Measurements from ENCODE around the gene SSBP4. TPM values are rescaled to one million over a fixed set of nuclear protein-coding genes. Genes with fewer than 3 reads are reported as not detected.

SSBP4 gene
- total and polyA plus RNA-seq, 4 donors, result 31.7 to 95.3 (median 72.4) TPM

DNA sequence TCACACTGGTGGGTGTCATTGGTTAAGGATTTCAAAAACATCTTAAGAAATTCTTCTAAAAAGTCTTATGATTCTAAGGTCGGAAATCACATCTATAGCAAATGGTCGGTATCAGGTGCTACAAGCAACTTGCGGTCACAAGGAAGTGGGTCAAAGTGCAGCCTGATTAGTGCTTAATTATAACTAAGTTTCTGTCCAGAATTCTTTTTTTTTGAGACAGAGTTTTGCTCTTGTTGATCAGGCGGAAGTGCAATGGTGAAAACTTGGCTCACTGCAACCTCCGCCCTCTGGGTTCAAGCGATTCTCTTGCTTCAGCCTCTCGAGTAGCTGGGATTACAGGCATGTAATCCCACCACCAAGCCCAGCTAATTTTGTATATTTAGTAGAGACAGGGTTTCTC is 34.4 kb upstream of the SSBP4 start:
- peaks cover 0 to 10% (median 0%) of the 10 kb centered on the region in 4 donors for H3K36me3 ChIP-seq (ENCODE audit: control insufficient read depth in 4 of 4, insufficient read depth in 4 of 4, low read length in 4 of 4)
- ATAC-seq (ENCODE audit: insufficient read depth, low FRiP score) (no peak), DNase-seq (no peak)
- H3K27ac ChIP-seq (ENCODE audit: low read depth in 1 of 2, low read length in 1 of 2), result no peak overlapping the region
- peaks cover 0 to 13% (median 4%) of the 10 kb centered on the region in 5 donors for H3K4me1 ChIP-seq (ENCODE audit: control insufficient read depth in 5 of 5, insufficient read depth in 5 of 5, low read length in 5 of 5)
- TF ChIP-seq, protein P1, sequence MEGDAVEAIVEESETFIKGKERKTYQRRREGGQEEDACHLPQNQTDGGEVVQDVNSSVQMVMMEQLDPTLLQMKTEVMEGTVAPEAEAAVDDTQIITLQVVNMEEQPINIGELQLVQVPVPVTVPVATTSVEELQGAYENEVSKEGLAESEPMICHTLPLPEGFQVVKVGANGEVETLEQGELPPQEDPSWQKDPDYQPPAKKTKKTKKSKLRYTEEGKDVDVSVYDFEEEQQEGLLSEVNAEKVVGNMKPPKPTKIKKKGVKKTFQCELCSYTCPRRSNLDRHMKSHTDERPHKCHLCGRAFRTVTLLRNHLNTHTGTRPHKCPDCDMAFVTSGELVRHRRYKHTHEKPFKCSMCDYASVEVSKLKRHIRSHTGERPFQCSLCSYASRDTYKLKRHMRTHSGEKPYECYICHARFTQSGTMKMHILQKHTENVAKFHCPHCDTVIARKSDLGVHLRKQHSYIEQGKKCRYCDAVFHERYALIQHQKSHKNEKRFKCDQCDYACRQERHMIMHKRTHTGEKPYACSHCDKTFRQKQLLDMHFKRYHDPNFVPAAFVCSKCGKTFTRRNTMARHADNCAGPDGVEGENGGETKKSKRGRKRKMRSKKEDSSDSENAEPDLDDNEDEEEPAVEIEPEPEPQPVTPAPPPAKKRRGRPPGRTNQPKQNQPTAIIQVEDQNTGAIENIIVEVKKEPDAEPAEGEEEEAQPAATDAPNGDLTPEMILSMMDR (IDR thresholded peaks at IDR 0.05; ENCODE audit: control extremely low read depth, extremely low read depth), result no peak
- no peak overlapping the region for H3K9ac ChIP-seq (ENCODE audit: insufficient read depth in 1 of 2, low read length in 2 of 2)
- H3K27me3 ChIP-seq (ENCODE audit: control insufficient read depth in 3 of 3, insufficient read depth in 3 of 3, low read length in 2 of 3), result peaks cover 0 to 11% (median 3%) of the 10 kb centered on the region in 3 donors
- WGBS, 2 donors, result 76 to 82% methylated on average over 7 of the region's 7 CpGs
- no peak overlapping the region for H3K4me3 ChIP-seq
- H3K9me3 ChIP-seq (ENCODE audit: control insufficient read depth in 4 of 4, insufficient read depth in 3 of 4, low read length in 3 of 4), result peaks cover 0 to 6% (median 0%) of the 10 kb centered on the region in 4 donors

DNA sequence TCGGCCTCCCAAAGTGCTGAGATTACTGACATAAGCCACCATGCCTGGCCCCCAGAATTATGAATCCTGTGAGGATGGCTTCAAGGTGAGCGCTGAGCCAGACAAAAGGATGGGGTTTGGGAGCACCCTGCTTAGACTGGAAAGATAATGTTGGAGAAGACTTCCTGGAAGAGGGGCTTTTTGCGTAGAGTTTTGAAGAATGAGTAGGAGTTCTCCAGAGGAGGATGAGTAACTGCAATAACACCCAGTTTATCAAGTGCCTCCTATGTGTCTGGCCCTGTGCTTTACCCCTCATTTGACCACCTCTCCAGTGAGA is 33.9 kb upstream of the SSBP4 start:
- TF ChIP-seq, protein P1 (IDR thresholded peaks at IDR 0.05; ENCODE audit: control extremely low read depth, extremely low read depth), result no peak
- Histone ChIP-seq H3K4me3 (no peak overlapping the region), H3K27me3 (ENCODE audit: control insufficient read depth in 3 of 3, insufficient read depth in 3 of 3, low read length in 2 of 3) (peaks cover 0 to 11% (median 3%) of the 10 kb centered on the region in 3 donors), H3K4me1 (ENCODE audit: control insufficient read depth in 5 of 5, insufficient read depth in 5 of 5, low read length in 5 of 5) (peaks cover 0 to 11% (median 4%) of the 10 kb centered on the region in 5 donors), H3K9me3 (ENCODE audit: control insufficient read depth in 4 of 4, insufficient read depth in 3 of 4, low read length in 3 of 4) (peaks cover 0 to 6% (median 0%) of the 10 kb centered on the region in 4 donors), H3K27ac (ENCODE audit: low read depth in 1 of 2, low read length in 1 of 2) (peak overlapping the region in 1 of 2 donors; percentile 37), H3K36me3 (ENCODE audit: control insufficient read depth in 4 of 4, insufficient read depth in 4 of 4, low read length in 4 of 4) (peaks cover 0 to 10% (median 0%) of the 10 kb centered on the region in 4 donors), H3K9ac (ENCODE audit: insufficient read depth in 1 of 2, low read length in 2 of 2) (no peak overlapping the region)
- no peak for ATAC-seq (ENCODE audit: insufficient read depth, low FRiP score)
- WGBS, 2 donors, result 94% methylated on average over 3 of the region's 3 CpGs
- DNase-seq, result no peak

GRCh38 chr19:18385675-18386542 is 33.3 kb upstream of the SSBP4 start, which contains the start of gene GDF15:
GDF15 (plus strand) TSS chr19:18386158; CDS start chr19:18386190, 32 bp downstream.
- peak within 1 kb of the TSS in 1 of 2 donors; percentile 37 for H3K27ac ChIP-seq (ENCODE audit: low read depth in 1 of 2, low read length in 1 of 2)
- WGBS, 2 donors, result 34 to 47% methylated on average over 33 of the region's 33 CpGs
- DNase-seq (peak in 2 of 3 donors; percentile 57 to 58), ATAC-seq (ENCODE audit: insufficient read depth, low FRiP score) (peak; percentile 71)
- H3K9ac ChIP-seq (ENCODE audit: insufficient read depth in 1 of 2, low read length in 2 of 2), result peak within 1 kb of the TSS in 1 of 2 donors; percentile 32
- peak within 1 kb of the TSS; percentile 83 for H3K4me3 ChIP-seq
- H3K9me3 ChIP-seq (ENCODE audit: control insufficient read depth in 4 of 4, insufficient read depth in 3 of 4, low read length in 3 of 4), result peaks cover 0 to 6% (median 0%) of the 10 kb centered on the region in 4 donors
- TF ChIP-seq, protein P1 (IDR thresholded peaks at IDR 0.05; ENCODE audit: control extremely low read depth, extremely low read depth), result no peak
- H3K27me3 ChIP-seq (ENCODE audit: control insufficient read depth in 3 of 3, insufficient read depth in 3 of 3, low read length in 2 of 3), result peaks cover 0 to 11% (median 3%) of the 10 kb centered on the region in 3 donors
- peaks cover 0 to 10% (median 0%) of the 10 kb centered on the region in 4 donors for H3K36me3 ChIP-seq (ENCODE audit: control insufficient read depth in 4 of 4, insufficient read depth in 4 of 4, low read length in 4 of 4)
- peaks cover 0 to 8% (median 4%) of the 10 kb centered on the region in 5 donors for H3K4me1 ChIP-seq (ENCODE audit: control insufficient read depth in 5 of 5, insufficient read depth in 5 of 5, low read length in 5 of 5)
